Neuronal stem cell (in vitro differentiated cells): ENCODE measurements around the gene SERGEF.

Source experiments
- DNase-seq: peaks from one replicate; pipeline ENCODE4 v3.0.0-alpha.2; 2013; ENCODE audit warnings: low spot score
- H2AFZ ChIP-seq: one replicate; pipeline ENCODE4 v1.6.1; 2013; ENCODE audit warnings: mild to moderate bottlenecking, low read length, inconsistent platforms
- H2AK5ac ChIP-seq: 2 replicates; pipeline ENCODE4 v1.6.1; 2013; ENCODE audit warnings: low read depth, mild to moderate bottlenecking, inconsistent platforms, low read length, moderate library complexity, mixed read lengths
- H2BK120ac ChIP-seq: 2 replicates; pipeline ENCODE4 v1.6.1; 2013; ENCODE audit warnings: low read depth, mild to moderate bottlenecking, inconsistent platforms, low read length, moderate library complexity, mixed read lengths
- H2BK12ac ChIP-seq: one replicate; pipeline ENCODE4 v1.6.1; 2013; ENCODE audit warnings: low read length, inconsistent platforms
- H2BK15ac ChIP-seq: 2 replicates; pipeline ENCODE4 v1.6.1; 2013; ENCODE audit warnings: mild to moderate bottlenecking, low read length, inconsistent platforms, mixed read lengths
- H2BK5ac ChIP-seq: one replicate; pipeline ENCODE4 v1.6.1; 2013; ENCODE audit warnings: inconsistent platforms, mild to moderate bottlenecking, low read length, moderate library complexity
- H3K14ac ChIP-seq: one replicate; pipeline ENCODE4 v1.6.1; 2013; ENCODE audit warnings: low read length, inconsistent platforms
- H3K18ac ChIP-seq: 2 replicates; pipeline ENCODE4 v1.6.1; 2013; ENCODE audit warnings: low read length, inconsistent platforms
- H3K23ac ChIP-seq: 2 replicates; pipeline ENCODE4 v1.6.1; 2013; ENCODE audit warnings: low read depth, mild to moderate bottlenecking, mixed read lengths, low read length, inconsistent platforms; ENCODE audit not compliant: poor library complexity
- H3K27ac ChIP-seq: replicated peaks from 3 replicates; pipeline ENCODE4 v1.5.1; 2013; ENCODE audit warnings: low read length, inconsistent platforms
- H3K27me3 ChIP-seq, 3 experiments: 2 replicates each; pipeline ENCODE4 v1.6.1; 2013; ENCODE audit warnings: low read length in 3 of 3, mild to moderate bottlenecking in 2 of 3, inconsistent platforms in 1 of 3, low read depth in 1 of 3, mixed read lengths in 1 of 3, moderate library complexity in 1 of 3; ENCODE audit not compliant: control insufficient read depth in 3 of 3, insufficient read depth in 3 of 3
- H3K36me3 ChIP-seq, 2 donors: replicated peaks in 1 of 2; 2 replicates each; pipeline ENCODE4 v1.6.1; 2013; ENCODE audit warnings: low read length in 2 of 2; ENCODE audit not compliant: control insufficient read depth in 2 of 2, insufficient read depth in 2 of 2
- H3K4ac ChIP-seq: 2 replicates; pipeline ENCODE4 v1.6.1; 2013; ENCODE audit warnings: inconsistent platforms, mild to moderate bottlenecking, low read length, moderate library complexity
- H3K4me1 ChIP-seq, 2 donors: 1 replicate in 1 of 2; 2 replicates in 1 of 2; pipeline ENCODE4 v1.6.1; 2013; ENCODE audit warnings: low read length in 2 of 2, low read depth in 1 of 2; ENCODE audit not compliant: control insufficient read depth in 2 of 2, insufficient read depth in 1 of 2
- H3K4me2 ChIP-seq: one replicate; pipeline ENCODE4 v1.6.1; 2013; ENCODE audit warnings: mild to moderate bottlenecking, low read length, inconsistent platforms; ENCODE audit not compliant: insufficient read depth, poor library complexity, severe bottlenecking
- H3K4me3 ChIP-seq, 2 donors: 2 replicates each; pipeline ENCODE4 v1.5.1; 2013; ENCODE audit warnings: low read length in 2 of 2, mild to moderate bottlenecking in 2 of 2, inconsistent platforms in 1 of 2, moderate library complexity in 1 of 2
- H3K79me1 ChIP-seq: one replicate; pipeline ENCODE4 v1.6.1; 2013; ENCODE audit warnings: low read depth, mild to moderate bottlenecking, inconsistent platforms, low read length, moderate library complexity
- H3K9ac ChIP-seq: one replicate; pipeline ENCODE4 v1.6.1; 2013; ENCODE audit warnings: mild to moderate bottlenecking, low read depth, low read length, inconsistent platforms; ENCODE audit not compliant: poor library complexity
- H3K9me3 ChIP-seq, 2 donors: replicated peaks in 1 of 2; 2 replicates each; pipeline versions ENCODE3 to v1.6.1; 2013; ENCODE audit warnings: low read length in 2 of 2, mild to moderate bottlenecking in 2 of 2, inconsistent platforms in 1 of 2, low read depth in 1 of 2, mixed read lengths in 1 of 2, moderate library complexity in 1 of 2; ENCODE audit not compliant: control insufficient read depth in 2 of 2, insufficient read depth in 1 of 2
- H4K8ac ChIP-seq: one replicate; pipeline ENCODE4 v1.6.1; 2013; ENCODE audit warnings: low read depth, mild to moderate bottlenecking, inconsistent platforms, low read length, moderate library complexity
- H4K91ac ChIP-seq: one replicate; pipeline ENCODE4 v1.6.1; 2013; ENCODE audit warnings: low read length, low read depth, mild to moderate bottlenecking, inconsistent platforms; ENCODE audit not compliant: poor library complexity
- WGBS, 2 donors: extraction: QIAGEN DNeasy Blood & Tissue Kit; methylation state at CpG; one replicate each; pipeline ENCODE4 v1.1.7; 2013; ENCODE audit warnings: missing lambda C conversion rate in 2 of 2, mixed read lengths in 1 of 2; ENCODE audit not compliant: insufficient read length in 2 of 2, insufficient replicate concordance in 1 of 2; ENCODE audit errors: extremely low coverage in 2 of 2; 5-methylcytosine and 5-hydroxymethylcytosine counted together

The SERGEF gene

DNA sequence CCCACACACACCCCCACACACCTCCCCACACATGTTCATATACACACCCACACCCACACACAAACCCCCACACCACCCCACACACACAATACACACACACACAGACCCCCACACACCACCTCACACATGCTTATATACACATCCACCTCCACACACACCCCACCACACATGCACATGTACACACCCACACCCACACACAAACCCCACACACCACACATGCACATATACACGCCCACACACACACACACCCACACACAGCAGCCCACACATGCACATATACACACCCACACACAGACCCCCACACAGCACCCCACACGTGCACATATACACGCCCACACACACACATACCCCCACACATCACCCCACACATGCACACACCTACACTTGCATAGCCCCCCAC lies 249.1 kb downstream of the SERGEF start:
- Histone ChIP-seq H3K18ac (peak overlapping the region; percentile 63), H3K4ac (no peak overlapping the region), H3K27ac (peak overlapping the region; percentile 92), H3K36me3 (no peaks in the 10 kb centered on the region), H2BK12ac (peak overlapping the region; percentile 67), H3K14ac (peak overlapping the region; percentile 42), H3K27me3 (no peaks in the 10 kb centered on the region), H3K9ac (no peak overlapping the region), H3K4me2 (no peak overlapping the region), H3K9me3 (no peaks in the 10 kb centered on the region), H4K8ac (no peak overlapping the region), H3K4me3 (peak overlapping the region in 1 of 2 donors; percentile 5), H4K91ac (peak overlapping the region; percentile 39), H2BK120ac (no peak overlapping the region), H3K23ac (no peak overlapping the region), H2BK15ac (no peak overlapping the region), H3K4me1 (peaks cover 24 to 27% of the 10 kb centered on the region in 2 donors), H3K79me1 (no peaks in the 10 kb centered on the region), H2AK5ac (peak overlapping the region; percentile 90), H2AFZ (no peak overlapping the region), H2BK5ac (no peak overlapping the region)
- no CpG with 5 or more reads among the region's 3 CpGs for WGBS, 2 donors
- no peak for DNase-seq

DNA sequence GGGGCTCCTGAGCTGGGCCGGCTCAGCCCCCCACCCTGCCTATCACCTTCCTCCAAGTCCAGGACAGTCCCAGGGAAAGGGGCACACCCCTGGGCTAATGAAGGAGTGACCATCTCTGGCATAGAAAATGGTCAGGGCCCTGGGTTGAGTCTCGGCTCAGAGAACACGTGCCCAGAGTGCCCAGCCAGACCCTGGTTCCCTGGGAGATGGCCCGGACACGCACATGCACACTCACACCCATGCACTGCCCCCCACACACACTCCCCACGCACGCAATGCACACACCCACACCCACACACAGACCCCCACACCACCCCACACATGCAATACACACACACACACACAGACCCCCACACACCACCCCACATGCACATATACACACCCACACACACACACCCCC lies 249.6 kb downstream of the SERGEF start:
- no peak overlapping the region for H2AFZ ChIP-seq
- H2BK12ac ChIP-seq: peak overlapping the region; percentile 67
- peaks cover 24 to 27% of the 10 kb centered on the region in 2 donors for H3K4me1 ChIP-seq
- no peak overlapping the region for H3K4me2 ChIP-seq
- peak overlapping the region; percentile 45 for H3K23ac ChIP-seq
- no peak overlapping the region for H3K27ac ChIP-seq
- H4K8ac ChIP-seq: peak overlapping the region; percentile 74
- no peaks in the 10 kb centered on the region for H3K27me3 ChIP-seq
- H3K14ac ChIP-seq: peak overlapping the region; percentile 42
- no peak overlapping the region for H3K4me3 ChIP-seq
- no peak for DNase-seq
- H3K36me3 ChIP-seq: no peaks in the 10 kb centered on the region
- no peaks in the 10 kb centered on the region for H3K9me3 ChIP-seq
- peak overlapping the region; percentile 90 for H2AK5ac ChIP-seq
- peak overlapping the region; percentile 55 for H3K18ac ChIP-seq
- peak overlapping the region; percentile 46 for H2BK15ac ChIP-seq
- peak overlapping the region; percentile 29 for H2BK5ac ChIP-seq
- no peaks in the 10 kb centered on the region for H3K79me1 ChIP-seq
- H3K4ac ChIP-seq: no peak overlapping the region
- WGBS, 2 donors: no CpG with 5 or more reads among the region's 7 CpGs
- peak overlapping the region; percentile 39 for H4K91ac ChIP-seq
- H2BK120ac ChIP-seq: peak overlapping the region; percentile 8
- H3K9ac ChIP-seq: peak overlapping the region; percentile 9

DNA sequence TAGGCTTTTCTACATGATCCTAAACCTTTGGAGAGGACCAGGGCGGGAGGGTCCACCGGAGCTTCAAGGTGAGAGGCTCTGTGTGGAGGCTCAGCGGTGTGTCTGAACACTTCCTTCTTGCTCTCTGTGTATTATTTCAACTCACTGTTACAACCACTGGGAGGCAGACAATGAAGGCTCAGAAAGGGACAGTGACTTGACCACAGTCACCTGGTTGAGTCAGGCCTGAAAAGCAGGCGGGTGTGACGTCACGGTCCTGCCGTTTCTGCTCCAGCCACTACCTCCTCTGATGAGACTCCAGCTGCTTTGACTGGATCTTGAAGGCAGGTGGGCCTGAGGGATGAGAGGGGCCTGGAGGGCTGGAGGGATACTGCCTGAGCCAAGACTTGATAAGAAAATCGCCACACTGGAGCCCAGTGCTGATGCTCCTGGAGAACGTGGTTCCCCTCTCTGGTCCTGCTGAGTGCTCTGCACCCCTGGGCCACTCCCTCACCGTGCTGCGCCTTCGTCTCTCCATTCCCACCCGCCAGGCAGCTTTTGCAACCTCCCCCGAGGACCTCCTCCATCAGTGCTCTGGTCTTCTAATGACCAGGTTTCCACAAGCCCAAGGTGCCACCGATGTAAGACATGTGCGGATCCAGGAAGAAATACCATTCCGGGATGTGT lies 250.4 kb downstream of the SERGEF start:
- Histone ChIP-seq H2BK5ac (no peak overlapping the region), H3K4me2 (no peak overlapping the region), H2BK12ac (peak overlapping the region; percentile 76), H3K4me3 (no peak overlapping the region), H2BK15ac (peak overlapping the region; percentile 46), H3K9ac (no peak overlapping the region), H3K27ac (no peak overlapping the region), H3K27me3 (no peaks in the 10 kb centered on the region), H3K4ac (no peak overlapping the region), H4K8ac (no peak overlapping the region), H3K79me1 (no peaks in the 10 kb centered on the region), H3K36me3 (no peaks in the 10 kb centered on the region), H2AFZ (no peak overlapping the region), H3K4me1 (peaks cover 23 to 24% of the 10 kb centered on the region in 2 donors), H4K91ac (no peak overlapping the region), H2BK120ac (no peak overlapping the region), H3K18ac (peak overlapping the region; percentile 61), H3K23ac (no peak overlapping the region), H3K9me3 (no peaks in the 10 kb centered on the region), H3K14ac (no peak overlapping the region), H2AK5ac (peak overlapping the region; percentile 90)
- no CpG with 5 or more reads among the region's 17 CpGs for WGBS, 2 donors
- no peak for DNase-seq

DNA sequence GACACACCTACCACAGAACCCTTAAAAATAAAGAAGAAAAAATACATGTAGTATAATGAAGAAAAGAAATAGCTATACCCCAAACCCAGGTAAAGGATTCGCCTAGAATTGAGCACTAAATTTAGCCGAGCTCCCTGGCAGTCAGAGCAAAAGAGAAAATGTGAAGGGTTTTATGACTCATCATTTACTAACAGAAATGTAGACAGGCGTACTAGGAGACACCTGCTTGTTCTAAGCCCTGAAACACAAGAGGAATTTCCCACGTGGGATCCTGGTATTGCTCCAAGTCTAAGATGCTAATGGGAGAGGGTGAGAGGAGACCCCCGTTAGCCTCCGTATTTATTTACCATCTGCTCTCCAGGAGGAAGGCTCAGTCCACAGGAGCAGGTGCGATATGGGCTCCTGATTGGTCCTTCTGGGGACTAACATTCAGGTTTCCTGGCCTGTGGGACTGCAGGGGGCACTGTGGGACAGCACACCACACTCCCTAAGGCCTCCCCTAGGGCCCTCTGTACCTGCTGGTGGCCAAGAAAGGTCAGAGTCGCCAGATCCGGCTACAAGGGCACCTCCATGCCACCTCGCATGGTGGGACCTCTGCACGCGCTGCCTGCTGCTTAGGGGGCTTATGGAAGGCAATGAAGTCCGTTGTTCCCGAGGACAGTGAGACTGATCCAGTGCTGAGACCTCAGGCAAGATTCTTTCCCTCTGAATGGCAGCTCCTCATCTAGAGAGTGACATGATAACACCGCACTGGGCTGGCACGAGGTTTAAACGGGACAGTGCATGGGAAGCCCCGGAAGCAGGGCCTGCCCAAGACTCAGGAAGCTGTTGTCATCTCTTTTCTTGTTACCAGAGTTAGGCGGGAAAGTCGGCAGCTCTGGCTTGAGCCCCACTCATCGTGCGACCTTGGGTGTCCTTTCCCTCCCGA lies 252.5 kb downstream of the SERGEF start:
- H3K23ac ChIP-seq: no peak overlapping the region
- peaks cover 14% of the 10 kb centered on the region in 2 donors for H3K4me1 ChIP-seq
- no peak overlapping the region for H2BK5ac ChIP-seq
- H2AK5ac ChIP-seq: peak overlapping the region; percentile 15
- DNase-seq: peak; percentile 63
- H3K14ac ChIP-seq: no peak overlapping the region
- H3K4me3 ChIP-seq: no peak overlapping the region
- H3K9me3 ChIP-seq: no peaks in the 10 kb centered on the region
- H3K18ac ChIP-seq: peak overlapping the region; percentile 66
- H2BK12ac ChIP-seq: no peak overlapping the region
- no CpG with 5 or more reads among the region's 23 CpGs for WGBS, 2 donors
- no peak overlapping the region for H4K91ac ChIP-seq
- no peak overlapping the region for H4K8ac ChIP-seq
- H3K36me3 ChIP-seq: no peaks in the 10 kb centered on the region
- no peaks in the 10 kb centered on the region for H3K79me1 ChIP-seq
- H2BK15ac ChIP-seq: no peak overlapping the region
- H2AFZ ChIP-seq: no peak overlapping the region
- H2BK120ac ChIP-seq: no peak overlapping the region
- H3K27ac ChIP-seq: no peak overlapping the region
- H3K9ac ChIP-seq: no peak overlapping the region
- no peaks in the 10 kb centered on the region for H3K27me3 ChIP-seq
- no peak overlapping the region for H3K4me2 ChIP-seq
- H3K4ac ChIP-seq: no peak overlapping the region
